HepG2 (cell line): ENCODE measurements around the gene ABHD1. TPM values are rescaled to one million over a fixed set of nuclear protein-coding genes. Genes with fewer than 3 reads are reported as not detected.

Source experiments
- CEBPG ChIP-seq: IDR thresholded peaks from 2 replicates; pipeline ENCODE4 v1.6.1; 2016
- FOSL2 ChIP-seq: sonication (generic); formaldehyde crosslinking; IDR thresholded peaks from 2 replicates; pipeline ENCODE4 v1.4.0; 2020; ENCODE audit warnings: missing genetic modification reagents
- GATAD2A ChIP-seq: IDR thresholded peaks from 2 replicates; pipeline ENCODE4 v1.6.1; 2016
- MAFF ChIP-seq: IDR thresholded peaks from 2 replicates; pipeline ENCODE4 v1.6.1; 2011; ENCODE audit warnings: low read depth, low read length, improper control_type of control experiment
- MAFK ChIP-seq, 2 experiments: IDR thresholded peaks in 1 of 2; conservative IDR thresholded peaks in 1 of 2; 2 replicates each; pipeline ENCODE4 v1.6.1; 2011; ENCODE audit warnings: improper control_type of control experiment in 2 of 2, low read length in 2 of 2
- MEIS1 ChIP-seq: sonication (generic); formaldehyde crosslinking; IDR thresholded peaks from 2 replicates; pipeline ENCODE4 v1.9.0; 2021; ENCODE audit warnings: mild to moderate bottlenecking, missing genetic modification reagents, moderate library complexity, borderline replicate concordance
- RXRB ChIP-seq: IDR thresholded peaks from 2 replicates; pipeline ENCODE4 v1.6.1; 2016; ENCODE audit warnings: borderline replicate concordance, missing genetic modification reagents, missing compliant biosample characterization
- ZBTB4 ChIP-seq: sonication (generic); formaldehyde crosslinking; IDR thresholded peaks from 2 replicates; pipeline ENCODE4 v1.4.0; 2020; ENCODE audit warnings: missing genetic modification reagents, mild to moderate bottlenecking, borderline replicate concordance
- ZFX ChIP-seq: sonication (generic); formaldehyde crosslinking; IDR thresholded peaks from 2 replicates; pipeline ENCODE4 v1.4.0; 2020; ENCODE audit warnings: mild to moderate bottlenecking, low read depth, missing genetic modification reagents, moderate library complexity
- ZNF501 ChIP-seq: sonication (generic); formaldehyde crosslinking; IDR thresholded peaks from 2 replicates; pipeline ENCODE4 v1.5.1; 2020; ENCODE audit warnings: mild to moderate bottlenecking, moderate library complexity, missing genetic modification reagents
- polyA plus RNA-seq, 8 experiments: library from polyadenylated mRNA; depleted of rRNA in 3 of 8; stranded (reverse) in 7 of 8; unstranded in 1 of 8; fragments of >200 nt; fragmentation: Illumina TruSeq in 4 of 8; extraction: Trizol in 4 of 8; gene quantifications; 2 replicates each; pipeline versions ENCODE4 v1.2.1 to v1.2.3, GENCODE V29; 2011 to 2016; ENCODE audit warnings: low read depth in 4 of 8, missing spikeins in 1 of 8, mixed read lengths in 1 of 8; ENCODE audit not compliant: insufficient read depth in 1 of 8
- total RNA-seq, 5 experiments: library from RNA; depleted of rRNA; stranded (reverse); fragments of >200 nt; fragmentation: Illumina TruSeq; extraction: Trizol; gene quantifications; 2 replicates each; pipeline ENCODE4 v1.2.3, GENCODE V29; 2016; ENCODE audit warnings: low read depth in 1 of 5

The ABHD1 gene
- total and polyA plus RNA-seq, 2 of the 13 experiments (the other 11 are each of a cell fraction or from before 2014, with no cell fraction given): 0.04 to 0.81 TPM

GRCh38 chr2:27162151-27163121, 38.8 kb downstream of the ABHD1 start (continued):
- 0 out of 2 replicates have a peak, but pooled peaks have one; percentile 29 for TF ChIP-seq ZBTB4 (CRISPR knock-in tag)
- TF ChIP-seq RXRB: 0 out of 2 replicates have a peak, but pooled peaks have one; percentile 27
- TF ChIP-seq CEBPG (CRISPR knock-in tag): peak; percentile 10; the same call in 1 of the 2 replicates
- TF ChIP-seq GATAD2A (CRISPR knock-in tag): 0 out of 2 replicates have a peak, but pooled peaks have one; percentile 8
- TF ChIP-seq MAFF: peak; percentile 37; the same call in 1 of the 2 replicates
- TF ChIP-seq MAFK (conservative IDR thresholded peaks at IDR 0.05 in 1 of 2, IDR thresholded peaks at IDR 0.05 in 1 of 2; ENCODE audit: low read length in 2 of 2): peak; percentile 32 to 62; a peak in 3 of 4 replicates
- TF ChIP-seq MEIS1 (CRISPR knock-in tag): 0 out of 2 replicates have a peak, but pooled peaks have one; percentile 55
- 0 out of 2 replicates have a peak, but pooled peaks have one; percentile 24 for TF ChIP-seq ZFX (CRISPR knock-in tag)
- TF ChIP-seq ZNF501 (CRISPR knock-in tag): peak; percentile 51; the same call in 1 of the 2 replicates
- TF ChIP-seq FOSL2 (CRISPR knock-in tag): peak; percentile 61
